HG02571 (cell line): ENCODE data around the gene SMC3.

Experiments
- ATAC-seq: cut with Tn5 transposase; IDR thresholded peaks from one replicate; pipeline ENCODE4 v1.9.1; 2021; ENCODE audit warnings: mild to moderate bottlenecking, moderate library complexity; ENCODE audit not compliant: unreplicated experiment

The SMC3 gene

GRCh38 chr10:110544958-110545537, 22.4 kb upstream of the SMC3 start:
- no peak for ATAC-seq

GRCh38 chr10:110546077-110546476, 21.4 kb upstream of the SMC3 start:
- no peak for ATAC-seq

- ATAC-seq, result no peak
Observed at GRCh38 chr10:110546499-110547110, 20.9 kb upstream of the SMC3 start.

- ATAC-seq, result no peak
Observed at GRCh38 chr10:110547139-110547761, 20.2 kb upstream of the SMC3 start.

GRCh38 chr10:110548002-110548401, 19.5 kb upstream of the SMC3 start:
- ATAC-seq, result no peak

GRCh38 chr10:110549211-110549610, 18.3 kb upstream of the SMC3 start:
- no peak for ATAC-seq

GRCh38 chr10:110553905-110554304, 13.6 kb upstream of the SMC3 start:
- ATAC-seq, result no peak

GRCh38 chr10:110556296-110556695, 11.2 kb upstream of the SMC3 start:
- no peak for ATAC-seq

GRCh38 chr10:110556969-110557601, 10.4 kb upstream of the SMC3 start:
- peak; percentile 51 for ATAC-seq

GRCh38 chr10:110558041-110558440, 9.5 kb upstream of the SMC3 start:
- no peak for ATAC-seq

- ATAC-seq, result no peak
Observed at GRCh38 chr10:110560012-110560411, 7.5 kb upstream of the SMC3 start.

- ATAC-seq, result no peak
Observed at GRCh38 chr10:110561292-110561691, 6.2 kb upstream of the SMC3 start.

GRCh38 chr10:110562348-110562747, 5.1 kb upstream of the SMC3 start:
- no peak for ATAC-seq

- no peak for ATAC-seq
Observed at GRCh38 chr10:110563132-110563531, 4.4 kb upstream of the SMC3 start.

- ATAC-seq, result no peak
Observed at GRCh38 chr10:110566472-110567200, 859 bp upstream of the SMC3 start.

- ATAC-seq, result peak; percentile 27
Observed at GRCh38 chr10:110568055-110568735, 700 bp downstream of the SMC3 start.

GRCh38 chr10:110569122-110569521, 1.6 kb downstream of the SMC3 start:
- ATAC-seq, result no peak

- ATAC-seq, result no peak
Observed at GRCh38 chr10:110569736-110570135, 2.2 kb downstream of the SMC3 start.

- no peak for ATAC-seq
Observed at GRCh38 chr10:110571093-110571743, 3.7 kb downstream of the SMC3 start.

GRCh38 chr10:110572862-110573261, 5.4 kb downstream of the SMC3 start:
- no peak for ATAC-seq
